ENCODE results near the gene GNAI1. TPM values are rescaled to one million over a fixed set of nuclear protein-coding genes. Genes with fewer than 3 reads are reported as not detected.

GNAI1 gene
- polyA plus RNA-seq, 3 donors: 6.1 to 70.5 (median 35.8) TPM

GRCh38 chr7:80232979-80233724, 98.5 kb downstream of the GNAI1 start:
- 53 to 89% (median 87%) methylated on average over 4 of the region's 4 CpGs for WGBS, 3 donors
- no peak overlapping the region for H3K27ac ChIP-seq (ENCODE audit: low read depth, low read length)

- WGBS, 3 donors: 87 to 89% (median 88%) methylated on average over 4 of the region's 4 CpGs
- no peak overlapping the region for H3K27ac ChIP-seq (ENCODE audit: low read depth, low read length)
Observed at GRCh38 chr7:80235334-80235733, 100.7 kb downstream of the GNAI1 start.

GRCh38 chr7:80236681-80237080, 102.0 kb downstream of the GNAI1 start:
- no peak overlapping the region for H3K27ac ChIP-seq (ENCODE audit: low read depth, low read length)
- WGBS, 3 donors: 63 to 90% (median 69%) methylated on average over 1 of the region's 1 CpG

- WGBS, 3 donors: 89 to 95% (median 91%) methylated on average over 4 of the region's 4 CpGs
- no peak overlapping the region for H3K27ac ChIP-seq (ENCODE audit: low read depth, low read length)
Observed at GRCh38 chr7:80240265-80241025, 105.8 kb downstream of the GNAI1 start.

GRCh38 chr7:80241671-80242070, 107.0 kb downstream of the GNAI1 start:
- H3K27ac ChIP-seq (ENCODE audit: low read depth, low read length): no peak overlapping the region
- WGBS, 3 donors: 89 to 97% (median 93%) methylated on average over 1 of the region's 1 CpG

GRCh38 chr7:80243425-80243824, 108.8 kb downstream of the GNAI1 start:
- no peak overlapping the region for H3K27ac ChIP-seq (ENCODE audit: low read depth, low read length)
- 60 to 78% (median 77%) methylated on average over 4 of the region's 4 CpGs for WGBS, 3 donors

GRCh38 chr7:80244206-80244916, 109.7 kb downstream of the GNAI1 start:
- H3K27ac ChIP-seq (ENCODE audit: low read depth, low read length): no peak overlapping the region
- 39 to 73% (median 40%) methylated on average over 4 of the region's 4 CpGs for WGBS, 3 donors

GRCh38 chr7:80247144-80247543, 112.5 kb downstream of the GNAI1 start:
- no peak overlapping the region for H3K27ac ChIP-seq (ENCODE audit: low read depth, low read length)
- WGBS, 3 donors: 79 to 87% (median 83%) methylated on average over 3 of the region's 3 CpGs

- WGBS, 3 donors: 93 to 99% (median 93%) methylated on average over 4 of the region's 4 CpGs
- H3K27ac ChIP-seq (ENCODE audit: low read depth, low read length): no peak overlapping the region
Observed at GRCh38 chr7:80247891-80248290, 113.3 kb downstream of the GNAI1 start.

GRCh38 chr7:80249184-80249583, 114.6 kb downstream of the GNAI1 start:
- no peak overlapping the region for H3K27ac ChIP-seq (ENCODE audit: low read depth, low read length)

GRCh38 chr7:80249619-80250295, 115.1 kb downstream of the GNAI1 start:
- no peak overlapping the region for H3K27ac ChIP-seq (ENCODE audit: low read depth, low read length)
- WGBS, 3 donors: 8 to 41% (median 15%) methylated on average over 2 of the region's 2 CpGs

GRCh38 chr7:80253237-80253636, 118.6 kb downstream of the GNAI1 start:
- H3K27ac ChIP-seq (ENCODE audit: low read depth, low read length): no peak overlapping the region
- WGBS, 3 donors: 91 to 95% (median 95%) methylated on average over 4 of the region's 4 CpGs

- 71 to 88% (median 88%) methylated on average over 2 of the region's 2 CpGs for WGBS, 3 donors
- H3K27ac ChIP-seq (ENCODE audit: low read depth, low read length): no peak overlapping the region
Observed at GRCh38 chr7:80253653-80254052, 119.0 kb downstream of the GNAI1 start.

- WGBS, 3 donors: 49 to 83% (median 78%) methylated on average over 1 of the region's 1 CpG
Observed at GRCh38 chr7:80255656-80256055, 121.0 kb downstream of the GNAI1 start.

GRCh38 chr7:80257756-80258155, 123.1 kb downstream of the GNAI1 start:
- 81 to 89% (median 87%) methylated on average over 3 of the region's 3 CpGs for WGBS, 3 donors
- no peak overlapping the region for H3K27ac ChIP-seq (ENCODE audit: low read depth, low read length)

More at GRCh38 chr7:80255656-80256055, 121.0 kb downstream of the GNAI1 start:
- H3K27ac ChIP-seq (ENCODE audit: low read depth, low read length): no peak overlapping the region

- no peak overlapping the region for H3K27ac ChIP-seq (ENCODE audit: low read depth, low read length)
Observed at GRCh38 chr7:80260606-80261005, 126.0 kb downstream of the GNAI1 start.

- H3K27ac ChIP-seq (ENCODE audit: low read depth, low read length): no peak overlapping the region
- 50 to 79% (median 58%) methylated on average over 4 of the region's 4 CpGs for WGBS, 3 donors
Observed at GRCh38 chr7:80263333-80263732, 128.7 kb downstream of the GNAI1 start.

GRCh38 chr7:80263821-80264220, 129.2 kb downstream of the GNAI1 start:
- 71 to 81% (median 72%) methylated on average over 2 of the region's 2 CpGs for WGBS, 3 donors
- no peak overlapping the region for H3K27ac ChIP-seq (ENCODE audit: low read depth, low read length)

Data from adipose tissue (tissue), 3 donors.